ENCODE measurements around the gene METRNL.

DNA sequence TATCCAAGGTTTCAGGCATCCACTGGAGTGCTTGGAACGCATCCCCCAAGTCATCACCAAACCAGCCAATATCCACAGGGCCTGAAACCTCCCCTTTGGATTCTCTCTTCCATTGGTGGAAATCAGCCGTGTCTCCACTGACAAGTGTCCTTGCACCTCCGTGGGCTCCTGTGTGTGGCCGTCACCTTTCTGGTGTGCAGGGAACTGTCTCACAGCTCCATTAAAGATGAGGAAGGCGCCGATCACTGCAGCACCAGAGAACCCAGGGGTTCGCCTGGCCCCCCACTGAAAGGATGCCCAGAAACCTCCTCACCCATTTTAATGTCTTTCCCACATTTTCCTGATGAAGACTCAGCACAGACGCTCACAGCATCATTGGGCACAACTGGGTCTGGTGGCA lies 17.8 kb upstream of the METRNL start:
- TF ChIP-seq EZH2 (IDR thresholded peaks at IDR 0.05; ENCODE audit: low read length, unreplicated experiment), result no peak
- TF ChIP-seq, protein P1, sequence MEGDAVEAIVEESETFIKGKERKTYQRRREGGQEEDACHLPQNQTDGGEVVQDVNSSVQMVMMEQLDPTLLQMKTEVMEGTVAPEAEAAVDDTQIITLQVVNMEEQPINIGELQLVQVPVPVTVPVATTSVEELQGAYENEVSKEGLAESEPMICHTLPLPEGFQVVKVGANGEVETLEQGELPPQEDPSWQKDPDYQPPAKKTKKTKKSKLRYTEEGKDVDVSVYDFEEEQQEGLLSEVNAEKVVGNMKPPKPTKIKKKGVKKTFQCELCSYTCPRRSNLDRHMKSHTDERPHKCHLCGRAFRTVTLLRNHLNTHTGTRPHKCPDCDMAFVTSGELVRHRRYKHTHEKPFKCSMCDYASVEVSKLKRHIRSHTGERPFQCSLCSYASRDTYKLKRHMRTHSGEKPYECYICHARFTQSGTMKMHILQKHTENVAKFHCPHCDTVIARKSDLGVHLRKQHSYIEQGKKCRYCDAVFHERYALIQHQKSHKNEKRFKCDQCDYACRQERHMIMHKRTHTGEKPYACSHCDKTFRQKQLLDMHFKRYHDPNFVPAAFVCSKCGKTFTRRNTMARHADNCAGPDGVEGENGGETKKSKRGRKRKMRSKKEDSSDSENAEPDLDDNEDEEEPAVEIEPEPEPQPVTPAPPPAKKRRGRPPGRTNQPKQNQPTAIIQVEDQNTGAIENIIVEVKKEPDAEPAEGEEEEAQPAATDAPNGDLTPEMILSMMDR (conservative IDR thresholded peaks at IDR 0.05; ENCODE audit: low read depth, low read length), result no peak

All from PC-3 (cell line).